ENCODE results near the gene IL1A.

DNA sequence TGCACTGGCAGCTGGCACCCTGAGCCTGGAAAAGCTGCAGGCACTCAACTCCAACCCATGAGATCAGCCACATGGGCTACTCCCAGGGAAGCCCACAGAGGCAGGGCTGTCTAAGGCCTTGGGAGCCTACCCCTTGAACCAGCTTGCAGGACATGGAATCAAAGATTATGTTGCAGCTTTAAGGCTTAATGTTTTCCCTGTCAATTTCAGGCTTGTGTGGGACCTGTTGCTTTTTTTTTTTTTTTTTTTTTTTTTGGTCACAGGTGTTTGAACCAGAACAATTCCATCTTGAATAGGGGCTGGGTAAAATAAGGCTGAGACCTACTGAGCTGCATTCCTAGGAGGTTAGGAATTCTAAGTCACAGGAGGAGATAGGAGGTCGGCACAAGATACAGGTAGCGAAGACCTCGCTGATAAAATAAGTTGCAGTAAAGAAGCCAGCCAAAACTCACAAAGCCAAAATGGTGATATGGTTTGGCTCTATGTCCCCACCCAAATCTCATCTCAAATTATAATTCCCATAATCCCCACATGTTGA, 7.5 kb upstream of the IL1A start:
- TF ChIP-seq EZH2 (IDR thresholded peaks at IDR 0.05; ENCODE audit: borderline replicate concordance, low read depth, low read length, severe bottlenecking), result no peak
- TF ChIP-seq, protein P1, sequence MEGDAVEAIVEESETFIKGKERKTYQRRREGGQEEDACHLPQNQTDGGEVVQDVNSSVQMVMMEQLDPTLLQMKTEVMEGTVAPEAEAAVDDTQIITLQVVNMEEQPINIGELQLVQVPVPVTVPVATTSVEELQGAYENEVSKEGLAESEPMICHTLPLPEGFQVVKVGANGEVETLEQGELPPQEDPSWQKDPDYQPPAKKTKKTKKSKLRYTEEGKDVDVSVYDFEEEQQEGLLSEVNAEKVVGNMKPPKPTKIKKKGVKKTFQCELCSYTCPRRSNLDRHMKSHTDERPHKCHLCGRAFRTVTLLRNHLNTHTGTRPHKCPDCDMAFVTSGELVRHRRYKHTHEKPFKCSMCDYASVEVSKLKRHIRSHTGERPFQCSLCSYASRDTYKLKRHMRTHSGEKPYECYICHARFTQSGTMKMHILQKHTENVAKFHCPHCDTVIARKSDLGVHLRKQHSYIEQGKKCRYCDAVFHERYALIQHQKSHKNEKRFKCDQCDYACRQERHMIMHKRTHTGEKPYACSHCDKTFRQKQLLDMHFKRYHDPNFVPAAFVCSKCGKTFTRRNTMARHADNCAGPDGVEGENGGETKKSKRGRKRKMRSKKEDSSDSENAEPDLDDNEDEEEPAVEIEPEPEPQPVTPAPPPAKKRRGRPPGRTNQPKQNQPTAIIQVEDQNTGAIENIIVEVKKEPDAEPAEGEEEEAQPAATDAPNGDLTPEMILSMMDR (IDR thresholded peaks at IDR 0.05; ENCODE audit: borderline replicate concordance, extremely low read depth, low read length, poor library complexity, severe bottlenecking), result no peak

All from DND-41 (cell line).